LHCN-M2 (cell line): ENCODE results near the gene XPO6. TPM values are rescaled to one million over a fixed set of nuclear protein-coding genes. Genes with fewer than 3 reads are reported as not detected.

Source experiments
- DNase-seq: peaks from one replicate; pipeline ENCODE4 v3.0.0-alpha.2; 2012; ENCODE audit warnings: low read depth
- total RNA-seq: library from RNA; depleted of rRNA; stranded (reverse); fragments of >200 nt; gene quantifications from 2 replicates; pipeline ENCODE4 v1.2.3, GENCODE V29; 2014

The XPO6 gene
- total RNA-seq, 1 experiment from 2014 or later, result 127 TPM

- peak; percentile 79 for DNase-seq
Observed at GRCh38 chr16:28210979-28211588, 681 bp downstream of the XPO6 start.

- no peak for DNase-seq
Observed at GRCh38 chr16:28210264-28210663, 1.5 kb downstream of the XPO6 start.

GRCh38 chr16:28208824-28209223 lies 2.9 kb downstream of the XPO6 start:
- DNase-seq, result no peak

- no peak for DNase-seq
Observed at GRCh38 chr16:28208131-28208530, 3.6 kb downstream of the XPO6 start.

GRCh38 chr16:28207399-28207798 lies 4.4 kb downstream of the XPO6 start:
- DNase-seq, result no peak

GRCh38 chr16:28205974-28206373 lies 5.8 kb downstream of the XPO6 start:
- DNase-seq, result no peak

GRCh38 chr16:28205117-28205899 lies 6.5 kb downstream of the XPO6 start:
- no peak for DNase-seq

GRCh38 chr16:28204622-28205021 lies 7.1 kb downstream of the XPO6 start:
- no peak for DNase-seq

GRCh38 chr16:28204204-28204603 lies 7.6 kb downstream of the XPO6 start:
- no peak for DNase-seq

GRCh38 chr16:28202147-28202746 lies 9.5 kb downstream of the XPO6 start:
- no peak for DNase-seq

GRCh38 chr16:28200661-28201060 lies 11.1 kb downstream of the XPO6 start:
- no peak for DNase-seq

GRCh38 chr16:28196387-28196987 lies 15.3 kb downstream of the XPO6 start:
- no peak for DNase-seq

- no peak for DNase-seq
Observed at GRCh38 chr16:28195859-28196258, 15.9 kb downstream of the XPO6 start.

- DNase-seq, result peak; percentile 86
Observed at GRCh38 chr16:28193530-28194423, 18.0 kb downstream of the XPO6 start.

GRCh38 chr16:28192806-28193529 lies 18.8 kb downstream of the XPO6 start:
- no peak for DNase-seq

- DNase-seq, result no peak
Observed at GRCh38 chr16:28191364-28191960, 20.3 kb downstream of the XPO6 start.

- no peak for DNase-seq
Observed at GRCh38 chr16:28189245-28189644, 22.5 kb downstream of the XPO6 start.

GRCh38 chr16:28188085-28188916 lies 23.5 kb downstream of the XPO6 start:
- DNase-seq, result no peak

- no peak for DNase-seq
Observed at GRCh38 chr16:28187595-28188004, 24.2 kb downstream of the XPO6 start.
